Neutrophil (primary cell): ENCODE results near the gene MARVELD3.

ENCODE experiments used
- H3K27ac ChIP-seq: fragments of 200-600 bp; sonication (generic); 2 replicates; pipeline ENCODE4 v1.5.1; 2016; ENCODE audit warnings: mild to moderate bottlenecking, moderate library complexity
- H3K27me3 ChIP-seq: fragments of 200-600 bp; sonication (generic); 2 replicates; pipeline ENCODE4 v1.6.0; 2016; ENCODE audit warnings: mild to moderate bottlenecking
- H3K36me3 ChIP-seq: fragments of 200-600 bp; sonication (generic); 2 replicates; pipeline ENCODE4 v1.5.1; 2017
- H3K4me1 ChIP-seq, 2 experiments: fragments of 200-600 bp in 1 of 2; sonication (generic) in 1 of 2; 1 replicate in 1 of 2; 2 replicates in 1 of 2; pipeline versions ENCODE4 v1.5.1 to v1.6.1; 2013 to 2016; ENCODE audit warnings: low read depth in 1 of 2, low read length in 1 of 2, mild to moderate bottlenecking in 1 of 2, moderate library complexity in 1 of 2; ENCODE audit not compliant: control insufficient read depth in 1 of 2, insufficient read depth in 1 of 2
- H3K4me3 ChIP-seq, 2 experiments: fragments of 200-600 bp in 1 of 2; sonication (generic) in 1 of 2; 1 replicate in 1 of 2; 2 replicates in 1 of 2; pipeline ENCODE4 v1.5.1; 2013 to 2016; ENCODE audit warnings: low read depth in 1 of 2, low read length in 1 of 2, mild to moderate bottlenecking in 1 of 2, moderate library complexity in 1 of 2
- H3K9me3 ChIP-seq: fragments of 200-600 bp; sonication (generic); 2 replicates; pipeline ENCODE4 v1.5.1; 2016
- CTCF ChIP-seq: fragments of 200-600 bp; sonication (generic); IDR thresholded peaks from 2 replicates; pipeline ENCODE4 v1.5.1; 2016; ENCODE audit warnings: antibody characterized with exemption

The MARVELD3 gene

GRCh38 chr16:71669926-71670536 is 44.0 kb downstream of the MARVELD3 start:
- TF ChIP-seq CTCF, result no peak
- H3K27me3 ChIP-seq, result no peaks in the 10 kb centered on the region
- no peaks in the 10 kb centered on the region for H3K4me1 ChIP-seq
- H3K9me3 ChIP-seq, result no peaks in the 10 kb centered on the region
- H3K36me3 ChIP-seq, result no peaks in the 10 kb centered on the region
- H3K4me3 ChIP-seq, result no peak overlapping the region
- no peak overlapping the region for H3K27ac ChIP-seq

- no peaks in the 10 kb centered on the region for H3K4me1 ChIP-seq
- no peaks in the 10 kb centered on the region for H3K36me3 ChIP-seq
- H3K27ac ChIP-seq, result no peak overlapping the region
- no peaks in the 10 kb centered on the region for H3K27me3 ChIP-seq
- TF ChIP-seq CTCF, result no peak
- H3K9me3 ChIP-seq, result no peaks in the 10 kb centered on the region
- no peak overlapping the region for H3K4me3 ChIP-seq
Measured at GRCh38 chr16:71670537-71670936, 44.6 kb downstream of the MARVELD3 start.

- H3K4me1 ChIP-seq, result no peaks in the 10 kb centered on the region
- H3K9me3 ChIP-seq, result no peaks in the 10 kb centered on the region
- no peaks in the 10 kb centered on the region for H3K36me3 ChIP-seq
- no peaks in the 10 kb centered on the region for H3K27me3 ChIP-seq
- no peak overlapping the region for H3K4me3 ChIP-seq
- H3K27ac ChIP-seq, result no peak overlapping the region
- no peak for TF ChIP-seq CTCF
Measured at GRCh38 chr16:71671165-71671564, 45.2 kb downstream of the MARVELD3 start.

- Histone ChIP-seq H3K4me1 (no peaks in the 10 kb centered on the region), H3K27me3 (no peaks in the 10 kb centered on the region), H3K27ac (no peak overlapping the region), H3K36me3 (no peaks in the 10 kb centered on the region), H3K9me3 (no peaks in the 10 kb centered on the region), H3K4me3 (no peak overlapping the region)
- no peak for TF ChIP-seq CTCF
Measured at GRCh38 chr16:71672125-71672524, 46.1 kb downstream of the MARVELD3 start.

GRCh38 chr16:71672803-71673581 is 47.0 kb downstream of the MARVELD3 start:
- H3K4me3 ChIP-seq, result no peak overlapping the region
- no peak for TF ChIP-seq CTCF
- no peaks in the 10 kb centered on the region for H3K9me3 ChIP-seq
- H3K4me1 ChIP-seq, result no peaks in the 10 kb centered on the region
- H3K36me3 ChIP-seq, result no peaks in the 10 kb centered on the region
- no peak overlapping the region for H3K27ac ChIP-seq
- no peaks in the 10 kb centered on the region for H3K27me3 ChIP-seq
